HT1080 (cell line): ENCODE data around the gene GRM2. TPM values are rescaled to one million over a fixed set of nuclear protein-coding genes. Genes with fewer than 3 reads are reported as not detected.
"Not testable (repeated sequence)": the region's sequence is repeated elsewhere in the genome, so short reads cannot be mapped to it uniquely, and the experiment has no call there.

ENCODE experiments used
- DNase-seq: peaks from one replicate; pipeline ENCODE4 v3.0.0-alpha.2; 2015; ENCODE audit warnings: low read depth
- small RNA-seq: library from RNA; depleted of rRNA; stranded (forward); fragments of <200 nt; gene quantifications from one replicate; pipeline ENCODE3, GENCODE V24; 2014
- total RNA-seq: library from RNA; depleted of rRNA; stranded (reverse); fragments of >200 nt; shearing (Covaris generic); gene quantifications from 2 replicates; pipeline ENCODE4 v1.2.3, GENCODE V29; 2014; rRNA removed

Gene GRM2
- total RNA-seq, 1 experiment from 2014 or later: 0.06 TPM

DNA sequence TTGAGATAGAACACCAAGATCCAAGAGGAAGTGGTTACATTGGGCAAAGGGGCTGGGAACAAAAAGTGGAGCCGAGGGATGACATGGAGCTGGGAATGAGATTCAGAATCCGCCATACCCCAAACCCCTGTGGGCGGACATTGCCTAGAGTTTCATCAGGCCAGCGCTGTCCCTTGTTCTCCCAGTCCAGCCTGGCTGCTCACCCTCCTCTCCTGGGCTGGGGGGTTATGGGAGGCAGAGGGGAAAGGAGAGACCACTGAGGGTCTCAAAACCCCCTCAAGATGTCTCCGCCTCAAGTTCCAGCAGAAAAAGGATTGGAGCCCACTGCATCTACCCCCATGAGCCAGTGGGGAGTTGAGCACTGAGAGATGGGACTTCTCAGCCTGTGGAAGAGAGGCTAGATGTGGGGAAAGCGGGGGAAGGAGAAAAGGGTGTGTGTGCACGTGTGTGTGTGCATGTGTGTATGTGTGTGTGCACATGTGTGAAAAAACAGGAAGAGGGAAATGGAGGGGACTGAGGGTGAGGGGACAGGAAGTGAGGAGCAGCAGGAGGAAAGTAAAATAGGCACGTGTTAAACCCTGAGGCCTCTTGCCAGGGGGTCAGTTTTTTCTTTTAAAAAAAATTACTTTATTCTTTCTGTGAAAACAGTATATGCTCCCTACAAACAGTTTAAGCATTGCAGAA, 14.3 kb downstream of the GRM2 start:
- no peak for DNase-seq

DNA sequence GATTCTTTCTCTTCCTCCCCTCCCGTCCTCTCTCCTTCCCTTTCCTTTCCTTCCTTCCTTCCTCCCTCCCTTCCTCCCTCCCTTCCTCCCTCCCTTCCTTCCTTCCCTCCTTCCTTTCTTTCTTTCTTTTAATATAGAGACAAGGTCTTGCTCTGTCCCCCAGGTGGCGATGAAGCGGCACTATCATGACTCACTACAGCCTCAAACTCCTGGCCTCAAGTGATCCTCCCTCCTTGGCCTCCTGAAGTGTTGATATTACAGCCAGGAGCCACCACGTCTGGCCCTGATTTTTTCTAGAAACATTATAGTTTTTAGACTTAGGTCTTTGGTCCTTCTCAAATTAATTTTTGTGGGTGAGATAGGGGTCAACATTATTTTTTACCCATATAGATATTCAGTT, 15.5 kb downstream of the GRM2 start:
- DNase-seq: no peak

DNA sequence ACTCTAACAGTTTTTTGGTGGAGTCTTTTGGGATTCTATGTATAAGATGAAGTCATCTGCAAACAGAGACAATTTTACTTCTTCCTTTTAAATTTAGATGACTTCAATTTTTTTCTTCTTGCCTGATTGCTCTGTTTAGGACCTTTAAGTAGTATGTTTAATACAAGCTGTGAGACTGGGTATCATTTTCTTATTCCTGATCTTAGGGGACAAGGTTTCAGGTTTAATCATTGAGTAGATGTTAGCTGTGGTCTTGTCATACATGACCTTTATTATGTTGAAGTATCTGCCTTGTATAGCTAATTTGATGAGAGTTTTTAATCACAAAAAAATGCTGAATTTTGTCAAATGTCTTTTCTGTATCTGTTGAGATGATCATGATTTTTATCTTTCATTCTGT, 20.6 kb downstream of the GRM2 start:
- no peak for DNase-seq

DNA sequence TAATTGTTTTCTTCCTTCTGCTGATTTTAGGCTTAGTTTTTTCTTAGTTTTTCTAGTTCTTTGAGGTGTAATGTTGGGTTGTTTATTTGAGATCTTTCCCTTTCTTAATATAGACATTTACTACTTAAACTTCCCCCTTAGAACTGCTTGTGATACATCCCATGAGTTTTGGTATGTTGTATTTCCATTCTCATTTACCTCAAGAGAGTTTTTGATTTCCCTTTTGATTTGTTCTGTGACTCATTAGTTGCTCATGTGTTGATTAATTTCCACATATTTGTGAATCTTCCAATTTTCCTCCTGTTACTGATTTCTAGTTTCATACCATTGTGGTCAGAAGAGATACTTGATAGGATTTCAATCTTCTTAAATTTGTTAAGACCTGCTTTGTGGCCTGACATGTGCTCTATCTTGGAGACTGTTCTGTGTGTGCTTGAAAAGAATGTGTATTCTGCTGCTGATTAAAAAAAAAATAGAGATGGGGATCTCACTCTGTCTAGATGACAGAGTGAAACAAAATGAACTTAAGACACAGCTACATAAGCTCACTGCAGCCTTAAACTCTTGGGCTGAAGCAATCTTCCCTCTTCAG, 22.3 kb downstream of the GRM2 start:
- no peak for DNase-seq

DNA sequence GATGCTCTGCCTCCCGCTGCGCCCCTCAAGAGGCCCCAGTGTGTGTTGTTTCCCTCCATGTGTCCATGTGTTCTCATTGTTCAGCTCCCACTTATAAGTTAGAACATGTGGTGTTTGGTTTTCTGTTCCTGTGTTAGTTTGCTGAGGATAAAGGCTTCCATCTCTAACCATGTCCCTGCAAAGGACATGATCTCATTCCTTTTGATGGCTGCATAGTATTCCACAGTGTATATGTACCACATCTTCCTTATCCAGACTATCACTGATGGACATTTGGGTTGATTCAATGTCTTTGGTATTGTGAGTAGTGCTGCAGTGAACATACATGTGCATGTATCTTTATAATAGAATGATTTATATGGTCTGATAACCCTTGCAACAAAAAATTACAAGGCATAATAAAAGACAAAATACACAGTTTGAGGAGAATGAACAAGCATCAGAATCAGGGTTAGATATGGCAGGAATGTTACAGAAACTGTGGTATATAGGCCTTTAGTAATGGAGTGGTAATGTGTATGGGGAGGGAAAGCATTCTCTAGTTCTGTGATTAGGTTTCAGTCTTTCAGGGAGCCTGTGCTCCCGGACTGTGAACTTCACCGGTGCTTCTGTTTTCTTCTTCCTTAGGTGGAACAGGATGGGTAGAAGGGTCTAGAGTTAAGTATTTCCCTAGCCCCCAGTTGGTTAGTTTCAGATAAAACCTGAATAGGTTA, 27.1 kb downstream of the GRM2 start:
- no peak for DNase-seq

DNA sequence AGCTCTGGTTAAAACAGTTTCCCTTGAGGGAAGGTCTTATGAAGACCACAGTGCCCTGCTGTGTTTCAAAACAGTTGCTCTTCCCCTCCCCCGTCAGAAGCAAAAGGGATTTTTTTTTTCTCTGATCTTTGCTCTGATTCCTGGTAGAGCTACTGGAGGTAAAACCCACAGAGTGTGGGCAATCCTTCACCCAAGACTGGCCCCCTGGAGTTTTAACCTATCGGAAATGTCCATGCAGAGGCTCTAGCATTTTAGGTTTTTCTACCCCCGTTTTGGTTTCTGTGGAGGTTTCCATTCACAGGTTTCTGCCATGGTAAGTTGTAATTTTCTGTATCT, 27.7 kb downstream of the GRM2 start:
- DNase-seq: no peak

DNA sequence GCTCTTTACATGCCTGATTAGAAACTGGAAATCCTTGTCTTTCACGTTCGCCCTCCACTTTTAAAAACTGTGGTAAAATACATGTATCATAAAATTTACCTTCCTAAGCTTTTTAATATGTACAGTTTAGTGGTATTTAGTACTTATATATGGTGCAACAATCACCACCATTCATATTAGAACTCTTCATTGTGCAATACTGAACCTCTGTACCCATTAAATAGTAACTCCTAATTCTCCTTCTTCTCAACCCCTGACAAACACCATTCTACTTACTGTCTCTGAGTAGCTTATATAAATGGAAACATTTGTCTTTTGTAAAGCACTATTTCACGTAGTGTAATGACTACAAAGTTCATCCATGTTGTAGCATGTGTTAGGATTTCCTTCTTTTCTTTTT, 28.2 kb downstream of the GRM2 start:
- DNase-seq: no peak

DNA sequence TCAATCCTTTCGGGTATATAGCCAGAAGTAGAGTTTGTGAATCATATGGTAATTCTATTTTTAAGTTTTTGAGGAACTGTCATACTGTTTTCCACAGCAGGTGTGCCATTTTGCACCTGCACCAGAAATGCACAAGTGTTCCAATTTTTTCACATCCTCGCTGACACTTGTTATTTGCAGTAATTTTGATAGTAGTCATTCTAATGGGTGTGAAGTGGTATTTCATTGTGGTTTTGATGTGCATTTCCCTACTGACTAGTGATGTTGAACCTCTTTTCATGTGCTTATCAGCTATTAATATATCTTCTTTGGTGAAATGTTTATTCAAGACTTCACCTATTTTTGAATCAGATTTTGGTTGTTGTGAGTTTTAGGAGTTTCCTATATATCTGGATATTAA, 29.1 kb downstream of the GRM2 start:
- DNase-seq: no peak

DNA sequence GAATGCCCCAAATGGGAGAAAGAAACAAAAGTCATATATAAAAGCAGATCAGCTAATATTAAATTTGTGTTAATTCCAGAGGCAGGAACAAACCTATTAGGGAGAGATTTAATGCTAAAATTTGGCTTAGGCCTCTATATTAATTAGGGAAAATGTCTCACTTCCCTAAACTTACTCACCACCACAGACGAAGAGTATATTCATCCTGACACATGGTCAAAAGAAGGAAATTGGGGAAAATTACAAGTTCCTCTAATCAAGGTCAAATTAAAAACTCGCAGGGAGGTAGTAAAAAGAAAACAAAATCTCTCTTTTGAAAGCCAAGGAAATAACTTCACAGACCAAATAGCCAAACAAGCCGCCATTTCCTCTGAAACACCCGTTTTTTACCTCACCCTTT, 32.2 kb downstream of the GRM2 start:
- no peak for DNase-seq

DNA sequence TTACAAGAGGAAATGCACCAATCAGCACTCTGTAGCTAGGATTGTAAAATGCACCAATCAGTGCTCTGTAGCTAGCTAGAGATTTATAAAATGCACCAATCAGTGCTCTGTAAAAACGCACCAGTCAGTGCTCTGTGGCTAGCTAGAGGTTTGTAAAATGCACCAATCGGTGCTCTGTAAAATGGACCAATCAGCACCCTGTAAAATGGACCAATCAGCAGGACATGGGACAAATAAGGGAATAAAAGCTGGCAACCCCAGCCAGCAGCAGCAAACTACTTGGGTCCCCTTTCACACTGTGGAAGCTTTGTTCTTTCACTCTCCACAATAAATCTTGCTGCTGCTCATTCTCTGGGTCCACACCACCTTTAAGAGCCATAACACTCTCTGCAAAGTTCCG, 35.5 kb downstream of the GRM2 start:
- DNase-seq: not testable (repeated sequence)

DNA sequence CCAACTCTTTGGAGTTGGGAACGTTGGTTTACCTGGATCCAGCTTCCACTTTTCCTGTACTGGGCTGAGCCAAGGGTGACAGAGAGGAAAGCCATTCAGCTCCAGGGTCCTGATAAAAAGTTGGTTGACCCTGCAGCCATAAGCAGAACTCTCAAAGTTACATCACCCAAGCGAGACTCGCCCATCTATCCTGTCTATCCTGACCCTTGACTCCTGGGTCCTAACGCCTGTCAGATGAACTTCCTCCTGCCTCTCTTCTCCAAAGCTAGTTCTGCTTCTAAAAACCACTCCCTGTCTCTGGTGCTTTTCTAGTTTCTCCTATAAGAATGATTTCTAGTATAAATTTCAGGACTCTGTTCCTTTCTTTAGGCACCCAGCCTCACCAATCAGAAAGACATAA, 36.1 kb downstream of the GRM2 start:
- not testable (repeated sequence) for DNase-seq

DNA sequence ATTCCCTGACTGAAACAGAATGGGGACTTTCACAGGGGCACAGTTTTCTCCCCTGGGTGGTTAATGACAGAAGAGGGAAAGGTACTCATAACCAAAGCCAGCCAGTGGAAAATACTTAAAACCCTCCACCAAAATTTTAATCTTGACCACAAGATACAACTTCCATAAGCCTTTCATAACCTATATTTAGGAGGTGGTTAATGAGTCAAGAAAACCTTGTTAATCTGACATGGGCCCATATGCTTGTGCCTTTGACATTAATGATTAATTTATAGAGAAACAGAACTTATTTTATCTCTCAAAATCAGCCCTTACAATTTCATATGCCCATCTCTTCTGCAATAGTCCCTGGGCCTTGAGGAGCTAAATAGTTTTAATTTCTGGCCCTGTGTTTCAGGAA, 41.0 kb downstream of the GRM2 start:
- no peak for DNase-seq

DNA sequence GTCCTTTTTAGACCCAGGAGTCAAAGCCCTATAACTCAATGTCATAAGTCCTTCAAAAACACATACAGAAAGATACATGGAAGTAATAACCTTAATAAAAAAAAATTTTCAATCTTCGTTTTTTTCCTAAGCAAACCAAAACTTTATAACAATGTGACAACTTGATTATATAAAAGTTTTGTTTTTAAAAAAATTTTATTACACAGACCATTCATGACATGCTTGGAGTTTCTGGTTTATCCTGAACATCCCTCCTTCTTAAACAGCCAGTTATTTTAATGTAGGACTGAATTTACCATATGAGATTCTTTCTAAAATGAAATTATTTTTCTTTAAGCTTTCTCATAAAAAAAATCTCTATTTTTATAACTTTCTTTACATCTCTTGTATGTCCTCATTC, 41.5 kb downstream of the GRM2 start:
- DNase-seq: no peak

DNA sequence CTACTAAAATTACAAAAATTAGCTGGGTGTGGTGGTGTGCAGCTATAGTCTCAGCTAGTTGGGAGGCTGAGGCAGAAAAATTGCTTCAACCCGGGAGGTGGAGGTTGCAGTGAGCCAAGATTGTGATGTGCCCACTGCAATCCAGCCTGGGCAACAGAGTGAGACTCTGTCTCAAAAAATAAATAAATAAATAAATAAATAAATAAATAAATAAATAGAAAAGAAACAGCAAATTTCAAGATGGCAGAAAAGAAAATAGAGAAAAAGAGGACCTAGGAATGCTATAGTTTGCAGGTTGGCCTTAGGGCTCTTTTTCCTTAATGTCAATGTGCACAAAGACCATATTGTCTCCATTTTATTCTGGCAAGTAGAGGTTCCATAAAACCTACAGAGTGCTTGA, 44.0 kb downstream of the GRM2 start:
- no peak for DNase-seq

DNA sequence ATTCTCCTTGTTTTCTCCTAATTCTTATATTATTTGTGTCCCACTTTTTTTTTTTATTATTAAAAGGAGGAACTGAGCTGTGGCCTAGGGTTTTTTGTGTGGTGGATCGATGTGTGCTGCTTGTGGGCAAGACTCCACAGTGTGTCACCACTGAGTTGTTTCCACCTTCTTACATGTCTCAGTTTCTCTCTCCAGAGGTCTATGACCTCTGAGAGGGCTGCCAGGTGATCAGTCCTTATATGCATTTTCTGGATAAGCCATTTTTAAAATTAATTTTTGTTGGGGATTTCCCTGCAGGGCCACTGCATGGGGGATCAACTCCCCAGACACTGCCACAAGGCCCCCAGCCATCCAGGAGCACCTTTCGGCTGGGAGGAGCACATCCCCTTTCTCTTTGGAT, 44.4 kb downstream of the GRM2 start:
- no peak for DNase-seq

DNA sequence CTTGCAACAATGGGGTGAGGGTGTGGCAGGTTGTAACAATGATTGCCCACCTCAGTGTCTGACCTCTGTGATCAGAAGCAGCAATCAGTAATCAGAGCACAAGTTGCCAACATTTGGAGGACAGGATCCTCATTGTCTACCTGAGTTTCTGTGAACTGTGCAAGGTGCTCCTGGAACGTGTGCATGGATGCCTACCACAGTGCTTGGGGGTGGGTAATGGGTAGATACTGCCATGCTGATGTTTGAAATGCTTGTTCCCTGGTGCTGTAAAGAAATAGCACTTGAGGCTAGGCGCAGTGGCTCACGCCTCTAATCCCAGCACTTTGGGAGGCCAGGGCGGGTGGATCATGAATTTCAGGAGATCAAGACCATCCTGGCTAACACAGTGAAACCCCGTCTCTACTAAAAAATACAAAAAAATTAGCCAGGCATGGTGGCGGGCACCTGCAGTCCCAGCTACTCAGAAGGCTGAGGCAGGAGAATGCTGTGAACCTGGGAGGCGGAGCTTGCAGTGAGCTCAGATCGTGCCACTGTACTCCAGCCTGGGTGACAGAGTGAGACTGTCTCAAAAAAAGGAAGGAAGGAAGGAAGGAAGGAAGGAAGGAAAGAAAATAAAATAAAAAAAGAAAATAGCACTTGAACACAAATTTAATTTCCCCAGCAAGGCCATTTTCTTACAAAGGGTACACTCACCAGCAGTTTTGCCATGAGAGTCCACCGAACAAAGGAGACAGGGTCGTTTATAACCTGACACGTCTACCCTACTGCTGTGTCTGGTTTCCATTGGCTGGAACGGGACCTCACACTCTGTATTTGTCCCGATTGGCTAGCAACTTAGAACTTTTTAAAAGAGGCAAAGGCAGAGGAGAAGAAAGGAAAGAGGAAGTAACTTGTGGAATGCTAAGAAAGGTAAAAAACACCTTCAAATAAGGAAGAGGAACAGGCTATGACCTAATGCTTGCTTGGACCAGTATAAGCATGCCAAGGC, 47.2 kb downstream of the GRM2 start:
- DNase-seq: not testable (repeated sequence)

DNA sequence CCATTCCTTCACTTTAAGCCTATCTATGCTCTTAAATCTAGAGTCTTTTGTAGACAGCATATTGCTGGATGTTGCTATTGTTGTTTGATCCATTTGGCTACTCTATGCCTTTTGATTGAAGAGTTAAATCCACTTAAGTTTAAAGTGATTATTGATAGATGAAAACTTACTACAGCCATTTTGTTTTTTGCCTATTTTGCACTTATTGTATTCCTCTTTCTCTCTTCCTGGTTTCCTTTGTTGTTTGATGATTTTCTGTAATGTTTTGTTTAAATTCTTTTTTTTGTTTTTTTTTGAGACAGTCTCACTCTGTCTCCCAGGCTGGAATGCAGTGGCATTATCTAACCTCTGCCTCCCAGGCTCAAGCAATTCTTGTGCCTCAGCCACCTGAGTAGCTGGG, 52.3 kb downstream of the GRM2 start:
- no peak for DNase-seq

Small RNA genes within 50 kb of the gene (small RNA-seq; reads per million reads assigned to genes)
- 918 reads per million, percentile 99 among the genes with 10 or more reads in this experiment for gene RNA5SP132

Other genes starting within 250 kb of the GRM2 start
- 16.6 and 23.4 TPM in 2 replicates for gene DCAF1, start 207.1 kb upstream of the GRM2 start, total RNA-seq
- gene RAD54L2, start 168.3 kb upstream of the GRM2 start, total RNA-seq: 9.3 and 12.3 TPM in 2 replicates
- gene TEX264, start 35.8 kb upstream of the GRM2 start, total RNA-seq: 76.6 and 84.8 TPM in 2 replicates
- gene IQCF6, start 72.2 kb downstream of the GRM2 start, total RNA-seq: not detected in 2 replicates
- not detected in 2 replicates for gene IQCF2, start 154.5 kb downstream of the GRM2 start, total RNA-seq
- not detected in 2 replicates for gene IQCF5, start 168.5 kb downstream of the GRM2 start, total RNA-seq
- gene IQCF1, start 196.3 kb downstream of the GRM2 start, total RNA-seq: 0.50 and 0.57 TPM in 2 replicates
- gene RRP9, start 234.8 kb downstream of the GRM2 start, total RNA-seq: 78.3 and 87.2 TPM in 2 replicates
- 22.5 and 31.4 TPM in 2 replicates for gene PARP3, start 235.3 kb downstream of the GRM2 start, total RNA-seq
- 0.08 and 0.23 TPM in 2 replicates for gene GPR62, start 248.3 kb downstream of the GRM2 start, total RNA-seq